Sigmoid colon (tissue), 4 donors: ENCODE measurements around the gene TMEM51.

Experiments used
- EP300 ChIP-seq, 4 donors: sonication (generic); formaldehyde crosslinking; IDR thresholded peaks; one replicate each; pipeline ENCODE4 v1.6.1; 2017; ENCODE audit warnings: antibody characterized with exemption in 4 of 4
- TF ChIP-seq, protein P1 (sequence below), 4 experiments: fragments of 450-650 bp in 3 of 4; fragments of 200-600 bp in 1 of 4; IDR thresholded peaks; one replicate each; pipeline ENCODE4 v1.5.1; 2016 to 2019; ENCODE audit warnings: antibody characterized with exemption in 4 of 4, mild to moderate bottlenecking in 3 of 4, moderate library complexity in 2 of 4

GRCh38 chr1:15122331-15122730 is 31.2 kb upstream of the TMEM51 start:
- TF ChIP-seq, protein P1, sequence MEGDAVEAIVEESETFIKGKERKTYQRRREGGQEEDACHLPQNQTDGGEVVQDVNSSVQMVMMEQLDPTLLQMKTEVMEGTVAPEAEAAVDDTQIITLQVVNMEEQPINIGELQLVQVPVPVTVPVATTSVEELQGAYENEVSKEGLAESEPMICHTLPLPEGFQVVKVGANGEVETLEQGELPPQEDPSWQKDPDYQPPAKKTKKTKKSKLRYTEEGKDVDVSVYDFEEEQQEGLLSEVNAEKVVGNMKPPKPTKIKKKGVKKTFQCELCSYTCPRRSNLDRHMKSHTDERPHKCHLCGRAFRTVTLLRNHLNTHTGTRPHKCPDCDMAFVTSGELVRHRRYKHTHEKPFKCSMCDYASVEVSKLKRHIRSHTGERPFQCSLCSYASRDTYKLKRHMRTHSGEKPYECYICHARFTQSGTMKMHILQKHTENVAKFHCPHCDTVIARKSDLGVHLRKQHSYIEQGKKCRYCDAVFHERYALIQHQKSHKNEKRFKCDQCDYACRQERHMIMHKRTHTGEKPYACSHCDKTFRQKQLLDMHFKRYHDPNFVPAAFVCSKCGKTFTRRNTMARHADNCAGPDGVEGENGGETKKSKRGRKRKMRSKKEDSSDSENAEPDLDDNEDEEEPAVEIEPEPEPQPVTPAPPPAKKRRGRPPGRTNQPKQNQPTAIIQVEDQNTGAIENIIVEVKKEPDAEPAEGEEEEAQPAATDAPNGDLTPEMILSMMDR (IDR thresholded peaks at IDR 0.05), result no peak
- TF ChIP-seq EP300 (IDR thresholded peaks at IDR 0.05), result no peak
